Measurements from ENCODE around the gene CENPP.

CENPP gene

GRCh38 chr9:92529124-92529523 lies 203.4 kb downstream of the CENPP start:
- H3K27me3 ChIP-seq (ENCODE audit: insufficient read depth, low read length), result no peaks in the 10 kb centered on the region
- no peak overlapping the region for H3K4me3 ChIP-seq (ENCODE audit: low read depth, low read length, poor library complexity, severe bottlenecking)
- no peaks in the 10 kb centered on the region for H3F3A ChIP-seq (ENCODE audit: insufficient read depth, low read length)
- no peaks in the 10 kb centered on the region for H4K20me1 ChIP-seq (ENCODE audit: insufficient read depth, low read length)
- H3K4me1 ChIP-seq (ENCODE audit: insufficient read depth, low read length, severe bottlenecking), result peaks cover 8% of the 10 kb centered on the region
- no peak overlapping the region for H2AFZ ChIP-seq (ENCODE audit: low read length)
- no peaks in the 10 kb centered on the region for H3K79me2 ChIP-seq (ENCODE audit: insufficient read depth, low read length)
- TF ChIP-seq EZH2 (IDR thresholded peaks at IDR 0.05; ENCODE audit: borderline replicate concordance, low read length) (no peak), CTCF (IDR thresholded peaks at IDR 0.05; ENCODE audit: low read length) (no peak)
- H3K9ac ChIP-seq (ENCODE audit: low read length), result no peak overlapping the region
- no peaks in the 10 kb centered on the region for H3K9me2 ChIP-seq (ENCODE audit: low read depth, low read length)
- H3K9me3 ChIP-seq (ENCODE audit: low read length), result no peaks in the 10 kb centered on the region
- no peak overlapping the region for H3K27ac ChIP-seq (ENCODE audit: low read depth, low read length, poor library complexity, severe bottlenecking)
- no peak overlapping the region for H3K4me2 ChIP-seq (ENCODE audit: low read length)
- no peaks in the 10 kb centered on the region for H3K36me3 ChIP-seq (ENCODE audit: insufficient read depth, low read length)

- Histone ChIP-seq H3F3A (ENCODE audit: insufficient read depth, low read length) (no peaks in the 10 kb centered on the region), H2AFZ (ENCODE audit: low read length) (no peak overlapping the region), H3K9me2 (ENCODE audit: low read depth, low read length) (no peaks in the 10 kb centered on the region), H3K9me3 (ENCODE audit: low read length) (no peaks in the 10 kb centered on the region), H3K27me3 (ENCODE audit: insufficient read depth, low read length) (no peaks in the 10 kb centered on the region), H3K79me2 (ENCODE audit: insufficient read depth, low read length) (no peaks in the 10 kb centered on the region), H3K4me1 (ENCODE audit: insufficient read depth, low read length, severe bottlenecking) (peaks cover 18% of the 10 kb centered on the region), H3K4me3 (ENCODE audit: low read depth, low read length, poor library complexity, severe bottlenecking) (no peak overlapping the region), H4K20me1 (ENCODE audit: insufficient read depth, low read length) (no peaks in the 10 kb centered on the region), H3K9ac (ENCODE audit: low read length) (no peak overlapping the region), H3K4me2 (ENCODE audit: low read length) (no peak overlapping the region), H3K36me3 (ENCODE audit: insufficient read depth, low read length) (no peaks in the 10 kb centered on the region), H3K27ac (ENCODE audit: low read depth, low read length, poor library complexity, severe bottlenecking) (no peak overlapping the region)
- TF ChIP-seq EZH2 (IDR thresholded peaks at IDR 0.05; ENCODE audit: borderline replicate concordance, low read length) (no peak), CTCF (IDR thresholded peaks at IDR 0.05; ENCODE audit: low read length) (no peak)
Observed at GRCh38 chr9:92530893-92531292, 205.1 kb downstream of the CENPP start.

GRCh38 chr9:92534204-92534603 lies 208.5 kb downstream of the CENPP start:
- no peaks in the 10 kb centered on the region for H3K79me2 ChIP-seq (ENCODE audit: insufficient read depth, low read length)

More at GRCh38 chr9:92534204-92534603, 208.5 kb downstream of the CENPP start:
- no peak for TF ChIP-seq EZH2 (IDR thresholded peaks at IDR 0.05; ENCODE audit: borderline replicate concordance, low read length)
- TF ChIP-seq CTCF (IDR thresholded peaks at IDR 0.05; ENCODE audit: low read length), result no peak
- H3K4me3 ChIP-seq (ENCODE audit: low read depth, low read length, poor library complexity, severe bottlenecking), result peak overlapping the region; percentile 20
- H2AFZ ChIP-seq (ENCODE audit: low read length), result no peak overlapping the region
- H3F3A ChIP-seq (ENCODE audit: insufficient read depth, low read length), result no peaks in the 10 kb centered on the region
- H3K27me3 ChIP-seq (ENCODE audit: insufficient read depth, low read length), result no peaks in the 10 kb centered on the region
- no peaks in the 10 kb centered on the region for H3K36me3 ChIP-seq (ENCODE audit: insufficient read depth, low read length)
- H3K4me2 ChIP-seq (ENCODE audit: low read length), result peak overlapping the region; percentile 38
- no peaks in the 10 kb centered on the region for H4K20me1 ChIP-seq (ENCODE audit: insufficient read depth, low read length)
- H3K9ac ChIP-seq (ENCODE audit: low read length), result 0 out of 2 replicates have a peak overlapping the region, but pooled peaks have one; percentile 1
- peaks cover 18% of the 10 kb centered on the region for H3K4me1 ChIP-seq (ENCODE audit: insufficient read depth, low read length, severe bottlenecking)
- peak overlapping the region; percentile 4 for H3K27ac ChIP-seq (ENCODE audit: low read depth, low read length, poor library complexity, severe bottlenecking)
- H3K9me2 ChIP-seq (ENCODE audit: low read depth, low read length), result no peaks in the 10 kb centered on the region
- no peaks in the 10 kb centered on the region for H3K9me3 ChIP-seq (ENCODE audit: low read length)

All from OCI-LY1 (cell line).